ENCODE data around the gene NACA2. TPM values are rescaled to one million over a fixed set of nuclear protein-coding genes. Genes with fewer than 3 reads are reported as not detected.

NACA2 gene
- total RNA-seq, 1 experiment from 2014 or later = not detected

DNA sequence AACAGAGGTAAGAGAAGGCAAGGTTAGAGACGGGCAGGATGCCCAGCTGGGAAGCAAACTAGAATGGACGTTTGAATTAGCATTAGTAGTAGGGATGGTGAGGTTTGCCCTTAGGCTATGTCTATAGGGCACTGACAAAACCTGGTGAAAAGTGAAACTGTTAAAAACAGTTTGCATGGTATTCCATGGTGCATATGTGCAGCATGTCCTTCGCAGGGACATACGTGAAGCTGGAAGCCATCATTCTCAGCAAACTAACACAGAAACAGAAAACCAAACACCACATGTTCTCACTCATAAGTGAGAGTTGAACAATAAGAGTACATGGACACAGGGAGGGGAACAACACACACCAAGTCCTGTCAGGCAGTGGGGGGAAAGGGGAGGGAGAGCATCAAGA, 25.8 kb downstream of the NACA2 start:
- no peaks in the 10 kb centered on the region for H3K9me3 ChIP-seq (ENCODE audit: control insufficient read depth in 1 of 2, insufficient read depth in 1 of 2, low read depth in 1 of 2, low read length in 2 of 2)
- H3K4me3 ChIP-seq (replicated peaks in 1 of 2; ENCODE audit: low read depth in 1 of 2, low read length in 2 of 2) = no peak overlapping the region
- no peak for ATAC-seq
- RAD21 ChIA-PET (ENCODE audit: low non-redundant PET in 1 of 2, low total read pairs in 2 of 2, uncharacterized antibody in 2 of 2, unreplicated experiment in 2 of 2) = no interaction called here
- TF ChIP-seq, protein P1, sequence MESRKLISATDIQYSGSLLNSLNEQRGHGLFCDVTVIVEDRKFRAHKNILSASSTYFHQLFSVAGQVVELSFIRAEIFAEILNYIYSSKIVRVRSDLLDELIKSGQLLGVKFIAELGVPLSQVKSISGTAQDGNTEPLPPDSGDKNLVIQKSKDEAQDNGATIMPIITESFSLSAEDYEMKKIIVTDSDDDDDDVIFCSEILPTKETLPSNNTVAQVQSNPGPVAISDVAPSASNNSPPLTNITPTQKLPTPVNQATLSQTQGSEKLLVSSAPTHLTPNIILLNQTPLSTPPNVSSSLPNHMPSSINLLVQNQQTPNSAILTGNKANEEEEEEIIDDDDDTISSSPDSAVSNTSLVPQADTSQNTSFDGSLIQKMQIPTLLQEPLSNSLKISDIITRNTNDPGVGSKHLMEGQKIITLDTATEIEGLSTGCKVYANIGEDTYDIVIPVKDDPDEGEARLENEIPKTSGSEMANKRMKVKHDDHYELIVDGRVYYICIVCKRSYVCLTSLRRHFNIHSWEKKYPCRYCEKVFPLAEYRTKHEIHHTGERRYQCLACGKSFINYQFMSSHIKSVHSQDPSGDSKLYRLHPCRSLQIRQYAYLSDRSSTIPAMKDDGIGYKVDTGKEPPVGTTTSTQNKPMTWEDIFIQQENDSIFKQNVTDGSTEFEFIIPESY (IDR thresholded peaks at IDR 0.05; ENCODE audit: extremely low read depth, insufficient replicate concordance, low read length) = no peak
- TF ChIP-seq SP1 (IDR thresholded peaks at IDR 0.05; ENCODE audit: low read depth) = no peak
- TF ChIP-seq, protein P2, sequence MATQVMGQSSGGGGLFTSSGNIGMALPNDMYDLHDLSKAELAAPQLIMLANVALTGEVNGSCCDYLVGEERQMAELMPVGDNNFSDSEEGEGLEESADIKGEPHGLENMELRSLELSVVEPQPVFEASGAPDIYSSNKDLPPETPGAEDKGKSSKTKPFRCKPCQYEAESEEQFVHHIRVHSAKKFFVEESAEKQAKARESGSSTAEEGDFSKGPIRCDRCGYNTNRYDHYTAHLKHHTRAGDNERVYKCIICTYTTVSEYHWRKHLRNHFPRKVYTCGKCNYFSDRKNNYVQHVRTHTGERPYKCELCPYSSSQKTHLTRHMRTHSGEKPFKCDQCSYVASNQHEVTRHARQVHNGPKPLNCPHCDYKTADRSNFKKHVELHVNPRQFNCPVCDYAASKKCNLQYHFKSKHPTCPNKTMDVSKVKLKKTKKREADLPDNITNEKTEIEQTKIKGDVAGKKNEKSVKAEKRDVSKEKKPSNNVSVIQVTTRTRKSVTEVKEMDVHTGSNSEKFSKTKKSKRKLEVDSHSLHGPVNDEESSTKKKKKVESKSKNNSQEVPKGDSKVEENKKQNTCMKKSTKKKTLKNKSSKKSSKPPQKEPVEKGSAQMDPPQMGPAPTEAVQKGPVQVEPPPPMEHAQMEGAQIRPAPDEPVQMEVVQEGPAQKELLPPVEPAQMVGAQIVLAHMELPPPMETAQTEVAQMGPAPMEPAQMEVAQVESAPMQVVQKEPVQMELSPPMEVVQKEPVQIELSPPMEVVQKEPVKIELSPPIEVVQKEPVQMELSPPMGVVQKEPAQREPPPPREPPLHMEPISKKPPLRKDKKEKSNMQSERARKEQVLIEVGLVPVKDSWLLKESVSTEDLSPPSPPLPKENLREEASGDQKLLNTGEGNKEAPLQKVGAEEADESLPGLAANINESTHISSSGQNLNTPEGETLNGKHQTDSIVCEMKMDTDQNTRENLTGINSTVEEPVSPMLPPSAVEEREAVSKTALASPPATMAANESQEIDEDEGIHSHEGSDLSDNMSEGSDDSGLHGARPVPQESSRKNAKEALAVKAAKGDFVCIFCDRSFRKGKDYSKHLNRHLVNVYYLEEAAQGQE (IDR thresholded peaks at IDR 0.05; ENCODE audit: low read depth) = no peak
- TF ChIP-seq RAD21 (IDR thresholded peaks at IDR 0.05; ENCODE audit: low read depth) = no peak
- TF ChIP-seq, protein P3, sequence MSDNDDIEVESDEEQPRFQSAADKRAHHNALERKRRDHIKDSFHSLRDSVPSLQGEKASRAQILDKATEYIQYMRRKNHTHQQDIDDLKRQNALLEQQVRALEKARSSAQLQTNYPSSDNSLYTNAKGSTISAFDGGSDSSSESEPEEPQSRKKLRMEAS (IDR thresholded peaks at IDR 0.05) = no peak
- TF ChIP-seq EZH2phosphoT487 (IDR thresholded peaks at IDR 0.05; ENCODE audit: borderline replicate concordance) = no peak
- no peak for TF ChIP-seq YY1 (IDR thresholded peaks at IDR 0.05; ENCODE audit: extremely low read depth, insufficient replicate concordance, low read depth, low read length)
- TF ChIP-seq, protein P4, sequence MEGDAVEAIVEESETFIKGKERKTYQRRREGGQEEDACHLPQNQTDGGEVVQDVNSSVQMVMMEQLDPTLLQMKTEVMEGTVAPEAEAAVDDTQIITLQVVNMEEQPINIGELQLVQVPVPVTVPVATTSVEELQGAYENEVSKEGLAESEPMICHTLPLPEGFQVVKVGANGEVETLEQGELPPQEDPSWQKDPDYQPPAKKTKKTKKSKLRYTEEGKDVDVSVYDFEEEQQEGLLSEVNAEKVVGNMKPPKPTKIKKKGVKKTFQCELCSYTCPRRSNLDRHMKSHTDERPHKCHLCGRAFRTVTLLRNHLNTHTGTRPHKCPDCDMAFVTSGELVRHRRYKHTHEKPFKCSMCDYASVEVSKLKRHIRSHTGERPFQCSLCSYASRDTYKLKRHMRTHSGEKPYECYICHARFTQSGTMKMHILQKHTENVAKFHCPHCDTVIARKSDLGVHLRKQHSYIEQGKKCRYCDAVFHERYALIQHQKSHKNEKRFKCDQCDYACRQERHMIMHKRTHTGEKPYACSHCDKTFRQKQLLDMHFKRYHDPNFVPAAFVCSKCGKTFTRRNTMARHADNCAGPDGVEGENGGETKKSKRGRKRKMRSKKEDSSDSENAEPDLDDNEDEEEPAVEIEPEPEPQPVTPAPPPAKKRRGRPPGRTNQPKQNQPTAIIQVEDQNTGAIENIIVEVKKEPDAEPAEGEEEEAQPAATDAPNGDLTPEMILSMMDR (IDR thresholded peaks at IDR 0.05 in 2 of 3, conservative IDR thresholded peaks at IDR 0.05 in 1 of 3; ENCODE audit: borderline replicate concordance in 1 of 3, insufficient read depth in 1 of 3, low read depth in 2 of 3, low read length in 2 of 3) = no peak
- TF ChIP-seq CBX3 (IDR thresholded peaks at IDR 0.05; ENCODE audit: low read depth) = no peak
- TF ChIP-seq JUND (IDR thresholded peaks at IDR 0.05) = no peak
- TF ChIP-seq ZNF274 (IDR thresholded peaks at IDR 0.05; ENCODE audit: low read depth, low read length) = no peak
- TF ChIP-seq ELF1 (IDR thresholded peaks at IDR 0.05; ENCODE audit: borderline replicate concordance, low read depth) = no peak
- TF ChIP-seq FOSL1 (IDR thresholded peaks at IDR 0.05; ENCODE audit: low read depth) = no peak
- no peak for TF ChIP-seq SIN3A (IDR thresholded peaks at IDR 0.05; ENCODE audit: low read depth)
- TF ChIP-seq, protein P5, sequence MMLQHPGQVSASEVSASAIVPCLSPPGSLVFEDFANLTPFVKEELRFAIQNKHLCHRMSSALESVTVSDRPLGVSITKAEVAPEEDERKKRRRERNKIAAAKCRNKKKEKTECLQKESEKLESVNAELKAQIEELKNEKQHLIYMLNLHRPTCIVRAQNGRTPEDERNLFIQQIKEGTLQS (IDR thresholded peaks at IDR 0.05) = no peak
- no peak for TF ChIP-seq EZH2 (IDR thresholded peaks at IDR 0.05)
- TF ChIP-seq TCF7L2 (IDR thresholded peaks at IDR 0.05; ENCODE audit: borderline replicate concordance, extremely low read depth, insufficient read depth, insufficient read length) = no peak
- no peak for TF ChIP-seq ZFX (IDR thresholded peaks at IDR 0.05)
- no peak for TF ChIP-seq POLR2A (IDR thresholded peaks at IDR 0.05; ENCODE audit: borderline replicate concordance, extremely low read depth, insufficient read depth, insufficient read length)
- intact Hi-C loops (cut with micrococcal nuclease) = loop anchor here (10.0 kb wide), 1 partner anchor 540 kb away; no protein-coding TSS in a partner anchor
- CTCF ChIA-PET = no interaction called here
- peak overlapping the region; percentile 4; the same call in 1 of the 2 replicates for H3K27ac ChIP-seq (ENCODE audit: low read depth, low read length)
- POLR2A ChIA-PET = no interaction called here
- no peaks in the 10 kb centered on the region for H3K36me3 ChIP-seq (ENCODE audit: control insufficient read depth in 1 of 2, insufficient read depth in 2 of 2, low read length in 2 of 2)
- H3K79me2 ChIP-seq (ENCODE audit: insufficient read depth, low read length) = no peaks in the 10 kb centered on the region
- H4K20me1 ChIP-seq (ENCODE audit: insufficient read depth) = no peaks in the 10 kb centered on the region
- BruUV-seq (replicated peaks) = no TSS peak
- H3K9me2 ChIP-seq (ENCODE audit: insufficient read depth) = no peaks in the 10 kb centered on the region
- peaks cover 36 to 48% of the 10 kb centered on the region in 2 experiments for H3K4me1 ChIP-seq (ENCODE audit: control insufficient read depth in 1 of 2, insufficient read depth in 2 of 2, low read length in 2 of 2)
- H3K9ac ChIP-seq (ENCODE audit: low read length) = no peak overlapping the region
- no peak for DNase-seq (ENCODE audit: low read depth, low spot score)
- H2AFZ ChIP-seq (ENCODE audit: low read depth, low read length, poor library complexity, severe bottlenecking) = no peak overlapping the region
- H3K27me3 ChIP-seq (ENCODE audit: insufficient read depth, low read length) = no peaks in the 10 kb centered on the region
- no peak overlapping the region for H3K4me2 ChIP-seq (ENCODE audit: low read length)
